Epithelial cell of prostate (primary cell): ENCODE results near the gene SCN5A.

Experiments
- DNase-seq: peaks from one replicate; pipeline ENCODE4 v3.0.0-alpha.2; 2011; ENCODE audit warnings: low read depth, low spot score
- H3K27ac ChIP-seq: fragments of 450-650 bp; 2 replicates; pipeline ENCODE4 v1.5.1; 2017; ENCODE audit warnings: mild to moderate bottlenecking

Gene SCN5A

GRCh38 chr3:38564631-38565338 lies 84.7 kb downstream of the SCN5A start:
- no peak overlapping the region for H3K27ac ChIP-seq
- DNase-seq: no peak

GRCh38 chr3:38563886-38564270 lies 85.6 kb downstream of the SCN5A start:
- DNase-seq: no peak
- no peak overlapping the region for H3K27ac ChIP-seq

- no peak overlapping the region for H3K27ac ChIP-seq
- DNase-seq: no peak
Observed at GRCh38 chr3:38563070-38563885, 86.2 kb downstream of the SCN5A start.

- no peak for DNase-seq
Observed at GRCh38 chr3:38562467-38562925, 87.0 kb downstream of the SCN5A start.

DNA sequence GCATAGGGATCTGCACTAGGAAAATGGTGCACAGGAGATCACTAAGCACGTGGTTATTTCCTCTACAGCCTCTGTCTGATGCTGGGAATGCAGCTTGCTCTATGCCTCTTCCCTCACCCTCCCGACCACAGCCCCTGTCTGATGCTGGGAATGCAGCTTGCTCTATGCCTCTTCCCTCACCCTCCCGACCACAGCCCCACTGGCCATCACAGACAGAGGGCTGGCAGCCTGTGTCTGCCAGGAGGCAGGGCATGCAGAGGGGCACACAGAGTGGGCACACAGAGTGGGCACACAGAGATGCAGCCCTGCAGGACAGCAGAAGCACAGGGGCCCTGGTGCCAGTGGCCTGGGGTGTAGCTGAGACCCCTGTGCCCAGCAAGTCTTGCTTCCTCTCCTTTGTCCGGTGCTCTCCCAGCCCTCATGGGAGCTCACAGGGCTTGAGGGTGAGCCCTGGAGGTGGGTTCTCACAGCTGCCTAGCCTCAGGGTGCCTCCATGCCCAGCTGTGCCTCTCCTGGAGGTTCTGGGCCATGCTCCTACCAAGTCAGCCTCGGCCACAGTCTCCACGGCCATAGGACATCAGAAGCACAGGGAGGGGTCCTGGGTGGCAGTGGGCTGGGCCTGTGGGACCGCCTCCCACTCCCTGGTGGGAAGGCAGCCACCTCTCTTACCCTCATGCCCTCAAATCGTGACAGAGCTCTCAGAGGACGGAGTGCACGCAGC lies 87.6 kb downstream of the SCN5A start:
- H3K27ac ChIP-seq: no peak overlapping the region
- DNase-seq: no peak

More at GRCh38 chr3:38562467-38562925, 87.0 kb downstream of the SCN5A start:
- no peak overlapping the region for H3K27ac ChIP-seq

DNA sequence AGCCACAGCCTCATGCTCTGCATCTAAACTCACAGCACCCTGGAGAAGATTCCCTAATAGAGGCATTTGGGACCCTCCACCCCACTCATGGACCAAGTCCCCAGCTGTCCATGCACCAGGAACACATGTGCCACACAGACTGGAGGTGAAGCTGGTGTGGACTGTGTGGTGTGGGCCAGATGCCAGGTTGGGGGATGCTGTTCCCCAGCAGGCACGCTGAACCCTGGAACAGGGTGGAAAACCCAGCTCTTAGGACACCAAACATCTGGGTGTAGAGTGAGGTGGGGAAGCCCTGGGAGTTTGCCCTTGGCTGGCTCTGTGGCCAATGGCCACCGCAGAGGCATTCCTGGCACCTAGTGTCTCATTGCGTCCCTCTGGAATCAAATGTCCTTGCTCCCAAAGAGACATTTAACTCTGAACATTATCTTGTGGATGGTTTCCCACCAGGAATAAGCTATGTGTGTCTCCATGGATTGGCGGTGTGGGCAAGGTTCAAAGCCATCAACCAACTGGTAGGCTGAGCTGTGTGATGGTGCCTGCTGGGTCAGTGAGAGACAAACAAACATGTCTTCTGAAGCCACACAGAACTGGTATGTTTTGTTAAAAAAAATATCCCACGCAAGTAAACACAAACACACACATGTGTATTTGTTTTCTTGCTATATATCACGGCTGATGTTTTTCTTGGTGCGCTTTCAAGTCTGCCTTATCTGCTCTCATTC lies 88.3 kb downstream of the SCN5A start:
- no peak overlapping the region for H3K27ac ChIP-seq
- no peak for DNase-seq

- no peak overlapping the region for H3K27ac ChIP-seq
- no peak for DNase-seq
Observed at GRCh38 chr3:38560284-38560683, 89.2 kb downstream of the SCN5A start.

- DNase-seq: no peak
Observed at GRCh38 chr3:38558864-38559263, 90.6 kb downstream of the SCN5A start.

GRCh38 chr3:38556640-38557358 lies 92.7 kb downstream of the SCN5A start:
- no peak for DNase-seq
- H3K27ac ChIP-seq: no peak overlapping the region

More at GRCh38 chr3:38558864-38559263, 90.6 kb downstream of the SCN5A start:
- no peak overlapping the region for H3K27ac ChIP-seq

DNA sequence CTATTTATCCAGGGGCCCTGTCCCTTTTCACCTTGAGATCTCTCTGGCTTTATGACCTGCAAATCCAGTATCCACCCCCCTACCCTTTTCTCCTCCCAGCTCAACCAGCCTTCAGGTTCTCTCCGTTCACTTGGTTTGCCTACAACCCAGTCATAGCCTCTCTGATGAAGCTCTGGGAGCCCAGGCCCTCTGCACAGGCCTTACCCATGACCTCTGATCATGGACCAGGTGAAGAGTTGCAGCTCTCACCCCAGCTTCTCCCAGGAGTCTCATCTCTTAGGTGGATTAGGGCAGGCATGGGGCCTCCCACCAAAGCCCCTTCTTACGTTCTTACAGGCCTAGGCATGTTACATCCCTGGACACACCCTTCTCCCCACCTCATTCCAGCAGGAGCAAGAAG lies 93.6 kb downstream of the SCN5A start:
- no peak for DNase-seq
- no peak overlapping the region for H3K27ac ChIP-seq

DNA sequence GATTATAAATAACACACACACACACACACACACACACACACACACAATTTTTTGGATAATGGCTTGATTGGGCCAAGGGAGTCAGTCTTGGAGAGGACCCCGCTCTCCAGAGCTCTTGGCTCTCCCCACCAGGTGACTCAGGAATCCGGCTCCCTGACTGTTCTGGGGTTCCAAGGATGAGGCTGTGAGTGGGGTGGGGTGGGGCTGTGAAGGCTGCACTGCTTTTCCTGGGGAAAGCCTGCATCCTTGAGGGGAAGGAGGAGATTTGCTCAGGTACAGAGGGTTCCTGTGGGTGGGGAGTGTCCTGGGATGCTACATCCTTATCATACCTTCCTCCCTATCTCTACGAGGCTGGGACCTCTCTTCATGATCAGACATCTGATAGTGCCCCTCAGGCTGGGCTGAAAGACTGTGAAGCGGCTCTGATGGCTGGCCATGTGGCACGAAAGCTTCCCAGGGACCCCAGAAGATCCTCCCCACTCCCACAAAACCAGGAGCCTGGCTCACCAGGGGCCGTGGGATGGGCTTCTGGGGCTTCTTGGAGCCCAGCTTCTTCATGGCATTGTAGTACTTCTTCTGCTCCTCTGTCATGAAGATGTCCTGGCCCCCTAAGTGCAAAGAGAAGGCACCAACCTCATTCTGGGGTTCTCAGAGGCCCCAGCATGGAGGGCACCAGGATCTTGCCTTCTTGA lies 94.2 kb downstream of the SCN5A start:
- no peak for DNase-seq

GRCh38 chr3:38554127-38554827 lies 95.2 kb downstream of the SCN5A start:
- DNase-seq: no peak
- no peak overlapping the region for H3K27ac ChIP-seq

More for the DNA sequence above, 94.2 kb downstream of the SCN5A start:
- no peak overlapping the region for H3K27ac ChIP-seq

- H3K27ac ChIP-seq: no peak overlapping the region
- no peak for DNase-seq
Observed at GRCh38 chr3:38553071-38553470, 96.4 kb downstream of the SCN5A start.

DNA sequence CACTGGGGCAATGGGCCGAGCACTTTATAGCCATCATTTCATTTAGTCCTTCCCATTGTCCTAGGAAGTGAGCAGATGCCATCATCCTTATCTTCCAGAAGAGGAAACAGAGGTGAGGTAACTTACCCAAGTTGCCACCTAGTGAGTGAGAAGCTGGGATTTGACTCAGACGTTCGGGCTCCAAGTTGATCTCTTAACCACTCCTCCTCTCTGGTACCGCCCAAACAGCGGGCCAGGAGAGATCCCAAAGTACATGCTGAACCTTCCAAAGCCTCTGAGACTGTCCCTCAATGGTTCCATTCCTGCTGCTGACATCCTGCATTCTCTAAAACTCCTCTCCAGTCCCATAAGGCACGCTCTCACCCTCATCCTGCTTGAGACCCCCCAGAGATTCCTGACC lies 97.1 kb downstream of the SCN5A start:
- no peak overlapping the region for H3K27ac ChIP-seq
- no peak for DNase-seq

DNA sequence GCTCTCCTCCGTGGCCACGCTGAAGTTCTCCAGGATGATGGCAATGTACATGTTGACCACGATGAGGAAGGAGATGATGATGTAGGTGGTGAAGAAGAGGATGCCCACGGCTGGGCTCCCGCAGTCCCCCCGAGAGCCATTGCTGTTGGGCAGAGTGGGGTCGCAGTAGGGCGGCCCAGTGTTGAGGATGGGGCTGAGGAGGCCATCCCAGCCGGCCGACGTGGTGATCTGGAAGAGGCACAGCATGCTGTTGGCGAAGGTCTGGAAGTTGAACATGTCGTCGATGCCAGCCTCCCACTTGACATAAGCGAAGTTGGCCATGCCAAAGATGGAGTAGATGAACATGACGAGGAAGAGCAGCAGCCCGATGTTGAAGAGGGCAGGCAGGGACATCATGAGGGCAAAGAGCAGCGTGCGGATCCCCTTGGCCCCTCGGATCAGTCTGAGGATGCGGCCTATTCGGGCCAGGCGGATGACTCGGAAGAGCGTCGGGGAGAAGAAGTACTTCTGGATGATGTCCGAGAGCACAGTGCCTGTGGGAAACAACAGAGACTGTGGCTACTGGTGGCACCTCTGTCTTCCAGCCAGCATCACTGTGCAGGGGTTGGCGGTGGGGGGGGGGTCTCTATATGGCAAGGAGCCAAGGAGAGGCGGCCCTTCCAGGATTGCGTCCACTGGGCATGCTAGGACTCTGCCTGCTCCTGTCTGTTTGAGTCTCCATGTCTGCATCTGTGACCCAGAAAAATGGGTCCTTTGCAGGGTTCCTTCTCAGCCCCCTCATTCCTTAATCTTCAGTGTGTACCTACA lies 98.3 kb downstream of the SCN5A start:
- no peak overlapping the region for H3K27ac ChIP-seq
- no peak for DNase-seq

DNA sequence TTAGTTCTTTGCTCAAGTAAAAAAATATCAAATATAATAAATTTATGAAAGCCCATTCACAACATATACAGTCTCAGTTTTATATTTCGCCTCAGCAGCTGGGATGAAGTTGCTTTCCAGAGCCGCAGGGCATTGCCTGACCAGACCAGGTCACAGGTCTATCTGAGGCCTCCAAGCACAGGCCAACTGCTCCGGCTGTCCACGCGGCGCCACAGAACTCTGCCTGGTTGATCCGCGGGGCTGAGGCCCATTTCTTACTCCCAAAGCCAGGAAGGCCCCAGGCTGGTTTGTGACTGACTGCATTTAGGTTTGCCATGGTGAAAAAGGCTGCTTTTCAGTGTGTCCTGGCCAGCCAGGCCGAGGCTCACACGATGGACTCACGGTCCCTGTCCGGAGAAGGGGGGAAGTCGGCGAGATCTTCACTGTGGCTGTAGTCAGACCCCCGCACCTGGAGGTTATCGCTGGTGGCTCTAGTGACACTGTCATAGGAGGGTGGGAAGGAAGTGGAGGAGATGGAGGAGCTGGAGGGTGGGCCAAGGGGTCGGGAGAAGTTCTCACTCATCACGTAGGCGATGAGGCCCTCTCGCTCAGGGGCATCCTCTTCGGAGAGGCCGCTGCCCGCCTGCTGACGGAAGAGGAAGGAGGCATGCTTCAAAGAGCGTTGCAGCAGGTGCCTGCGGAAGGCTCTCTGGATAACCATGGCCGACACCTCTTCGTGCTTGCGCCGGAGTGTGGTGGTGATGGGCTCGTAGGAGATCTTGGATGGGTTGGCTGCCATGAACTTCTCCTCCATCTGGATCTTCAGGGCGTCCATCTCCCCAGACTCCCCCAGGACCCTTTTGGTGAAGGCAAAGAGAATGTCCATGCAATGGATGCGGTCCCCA lies 99.3 kb downstream of the SCN5A start:
- H3K27ac ChIP-seq: no peak overlapping the region
- DNase-seq: no peak

DNA sequence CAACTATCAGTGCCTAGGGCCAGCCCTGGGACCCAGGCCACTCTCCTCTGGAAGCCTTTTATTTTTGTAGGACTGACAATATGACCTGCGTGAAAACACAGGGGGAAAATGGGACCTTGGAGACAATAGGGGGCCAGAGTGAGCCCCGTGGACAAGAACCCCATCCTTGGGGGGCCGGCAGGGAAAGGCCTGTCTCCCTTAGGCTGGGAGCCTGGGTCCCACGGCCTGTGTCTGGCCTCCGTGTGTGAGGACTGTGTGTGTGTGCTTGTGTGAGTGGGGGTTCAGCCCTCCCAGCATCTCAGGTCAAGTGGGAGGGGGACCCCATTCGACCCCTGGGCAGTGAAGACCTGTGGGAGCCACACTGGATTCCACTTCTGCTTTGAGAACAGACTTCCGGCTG lies 100.0 kb downstream of the SCN5A start:
- no peak overlapping the region for H3K27ac ChIP-seq
- no peak for DNase-seq
